Immature natural killer cell (primary cell): ENCODE measurements around the gene TEPSIN. TPM values are rescaled to one million over a fixed set of nuclear protein-coding genes. Genes with fewer than 3 reads are reported as not detected.

ENCODE experiments used
- DNase-seq, 3 donors: peaks; one replicate each; pipeline ENCODE4 v3.0.0; 2022; ENCODE audit warnings: mixed read lengths in 1 of 3
- H3K27ac Mint-ChIP-seq, 6 donors: one replicate each; pipeline ENCODE4 v1.8.0; 2020; ENCODE audit warnings: mixed read lengths in 6 of 6, mild to moderate bottlenecking in 5 of 6, inconsistent platforms in 4 of 6, moderate library complexity in 3 of 6
- H3K27me3 Mint-ChIP-seq, 3 donors: one replicate each; pipeline ENCODE4 v1.8.0; 2020 to 2021; ENCODE audit warnings: low read depth in 3 of 3, mild to moderate bottlenecking in 3 of 3, mixed read lengths in 3 of 3, moderate library complexity in 3 of 3, inconsistent platforms in 1 of 3
- H3K36me3 Mint-ChIP-seq, 3 donors: one replicate each; pipeline ENCODE4 v1.8.0; 2020; ENCODE audit warnings: mixed read lengths in 3 of 3, inconsistent platforms in 2 of 3, mild to moderate bottlenecking in 2 of 3
- H3K4me1 Mint-ChIP-seq, 2 donors: one replicate each; pipeline ENCODE4 v1.8.0; 2020; ENCODE audit warnings: inconsistent platforms in 2 of 2, mild to moderate bottlenecking in 2 of 2, mixed read lengths in 2 of 2, moderate library complexity in 1 of 2
- H3K4me3 Mint-ChIP-seq, 5 donors: one replicate each; pipeline ENCODE4 v1.8.0; 2020; ENCODE audit warnings: mild to moderate bottlenecking in 5 of 5, mixed read lengths in 5 of 5, inconsistent platforms in 3 of 5, moderate library complexity in 3 of 5
- H3K9me3 Mint-ChIP-seq, 6 donors: one replicate each; pipeline ENCODE4 v1.8.0; 2020; ENCODE audit warnings: mild to moderate bottlenecking in 6 of 6, mixed read lengths in 6 of 6, inconsistent platforms in 4 of 6, moderate library complexity in 3 of 6
- polyA plus RNA-seq, 3 donors: library from polyadenylated mRNA; unstranded; fragments of 300-500 nt; fragmentation: Illumina TruSeq; gene quantifications; one replicate each; pipeline ENCODE4 v1.2.3, GENCODE V29; 2021

The TEPSIN gene
- polyA plus RNA-seq, 3 donors from 2014 or later = 1.6 to 7.3 (median 5.0) TPM

- no peak for DNase-seq
- Mint-ChIP-seq H3K27ac (no peak overlapping the region), H3K4me3 (no peak overlapping the region), H3K36me3 (peaks cover 4 to 10% (median 9%) of the 10 kb centered on the region in 3 donors), H3K4me1 (peaks cover 0 to 1% of the 10 kb centered on the region in 2 donors), H3K27me3 (peaks cover 0 to 3% (median 0%) of the 10 kb centered on the region in 3 donors), H3K9me3 (peaks cover 0 to 2% (median 0%) of the 10 kb centered on the region in 6 donors)
Measured at GRCh38 chr17:81261582-81262336, 22.9 kb upstream of the TEPSIN start.

- no peak for DNase-seq
- peaks cover 0 to 1% of the 10 kb centered on the region in 2 donors for H3K4me1 Mint-ChIP-seq
- H3K4me3 Mint-ChIP-seq = no peak overlapping the region
- peaks cover 3 to 9% (median 8%) of the 10 kb centered on the region in 3 donors for H3K36me3 Mint-ChIP-seq
- no peak overlapping the region for H3K27ac Mint-ChIP-seq
- H3K27me3 Mint-ChIP-seq = peaks cover 0 to 3% (median 0%) of the 10 kb centered on the region in 3 donors
- peaks cover 0 to 2% (median 0%) of the 10 kb centered on the region in 6 donors for H3K9me3 Mint-ChIP-seq
Measured at GRCh38 chr17:81261096-81261495, 22.2 kb upstream of the TEPSIN start.

- no peak for DNase-seq
Measured at GRCh38 chr17:81260641-81261040, 21.8 kb upstream of the TEPSIN start.

GRCh38 chr17:81260171-81260570 is 21.3 kb upstream of the TEPSIN start:
- peaks cover 0 to 2% (median 0%) of the 10 kb centered on the region in 6 donors for H3K9me3 Mint-ChIP-seq
- no peak overlapping the region for H3K27ac Mint-ChIP-seq
- peaks cover 0 to 1% (median 0%) of the 10 kb centered on the region in 3 donors for H3K27me3 Mint-ChIP-seq
- peaks cover 0 to 3% (median 0%) of the 10 kb centered on the region in 3 donors for H3K36me3 Mint-ChIP-seq
- H3K4me3 Mint-ChIP-seq = no peak overlapping the region
- no peak for DNase-seq
- no peaks in the 10 kb centered on the region for H3K4me1 Mint-ChIP-seq

More at GRCh38 chr17:81260641-81261040, 21.8 kb upstream of the TEPSIN start:
- Mint-ChIP-seq H3K27ac (no peak overlapping the region), H3K9me3 (peaks cover 0 to 2% (median 0%) of the 10 kb centered on the region in 6 donors), H3K36me3 (peaks cover 3 to 6% (median 4%) of the 10 kb centered on the region in 3 donors), H3K27me3 (peaks cover 0 to 1% (median 0%) of the 10 kb centered on the region in 3 donors), H3K4me3 (no peak overlapping the region), H3K4me1 (peaks cover 0 to 1% of the 10 kb centered on the region in 2 donors)

GRCh38 chr17:81259058-81259605 is 20.3 kb upstream of the TEPSIN start:
- Mint-ChIP-seq H3K36me3 (peaks cover 0 to 3% (median 0%) of the 10 kb centered on the region in 3 donors), H3K27me3 (peaks cover 0 to 1% (median 1%) of the 10 kb centered on the region in 3 donors), H3K4me1 (no peaks in the 10 kb centered on the region), H3K4me3 (no peak overlapping the region), H3K9me3 (peaks cover 0 to 2% (median 0%) of the 10 kb centered on the region in 6 donors), H3K27ac (no peak overlapping the region)
- DNase-seq = no peak

GRCh38 chr17:81258292-81258691 is 19.4 kb upstream of the TEPSIN start:
- DNase-seq = no peak
- H3K36me3 Mint-ChIP-seq = peaks cover 1 to 4% (median 1%) of the 10 kb centered on the region in 3 donors
- H3K4me1 Mint-ChIP-seq = peaks cover 7% of the 10 kb centered on the region in 2 donors
- no peak overlapping the region for H3K27ac Mint-ChIP-seq
- peaks cover 4 to 8% (median 6%) of the 10 kb centered on the region in 3 donors for H3K27me3 Mint-ChIP-seq
- H3K9me3 Mint-ChIP-seq = peaks cover 0 to 2% (median 0%) of the 10 kb centered on the region in 6 donors
- no peak overlapping the region for H3K4me3 Mint-ChIP-seq

- H3K27me3 Mint-ChIP-seq = peaks cover 5 to 10% (median 7%) of the 10 kb centered on the region in 3 donors
- H3K4me3 Mint-ChIP-seq = no peak overlapping the region
- H3K9me3 Mint-ChIP-seq = peaks cover 0 to 2% (median 0%) of the 10 kb centered on the region in 6 donors
- no peak overlapping the region for H3K27ac Mint-ChIP-seq
- DNase-seq = no peak
- H3K4me1 Mint-ChIP-seq = peaks cover 11 to 13% of the 10 kb centered on the region in 2 donors
- H3K36me3 Mint-ChIP-seq = peaks cover 4% of the 10 kb centered on the region in 3 donors
Measured at GRCh38 chr17:81257533-81257932, 18.7 kb upstream of the TEPSIN start.

GRCh38 chr17:81256616-81257015 is 17.8 kb upstream of the TEPSIN start:
- H3K9me3 Mint-ChIP-seq = peaks cover 0 to 2% (median 0%) of the 10 kb centered on the region in 6 donors
- H3K27me3 Mint-ChIP-seq = peaks cover 5 to 10% (median 7%) of the 10 kb centered on the region in 3 donors
- no peak for DNase-seq
- no peak overlapping the region for H3K27ac Mint-ChIP-seq
- peaks cover 11 to 17% of the 10 kb centered on the region in 2 donors for H3K4me1 Mint-ChIP-seq
- H3K36me3 Mint-ChIP-seq = peaks cover 3 to 4% (median 4%) of the 10 kb centered on the region in 3 donors
- no peak overlapping the region for H3K4me3 Mint-ChIP-seq

GRCh38 chr17:81254955-81255717 is 16.3 kb upstream of the TEPSIN start:
- no peak overlapping the region for H3K4me3 Mint-ChIP-seq
- H3K4me1 Mint-ChIP-seq = peaks cover 11 to 22% of the 10 kb centered on the region in 2 donors
- peaks cover 5 to 10% (median 7%) of the 10 kb centered on the region in 3 donors for H3K27me3 Mint-ChIP-seq
- H3K36me3 Mint-ChIP-seq = peaks cover 3 to 4% (median 4%) of the 10 kb centered on the region in 3 donors
- no peak for DNase-seq
- peak overlapping the region in 1 of 6 donors; percentile 67 for H3K27ac Mint-ChIP-seq
- peaks cover 0 to 2% (median 0%) of the 10 kb centered on the region in 6 donors for H3K9me3 Mint-ChIP-seq

GRCh38 chr17:81253358-81254131 is 14.7 kb upstream of the TEPSIN start:
- DNase-seq = peak; percentile 55 to 68 (median 60)
- Mint-ChIP-seq H3K27me3 (peaks cover 5 to 10% (median 7%) of the 10 kb centered on the region in 3 donors), H3K36me3 (peaks cover 4 to 6% (median 4%) of the 10 kb centered on the region in 3 donors), H3K27ac (peak overlapping the region; percentile 45 to 88 (median 82)), H3K4me1 (peaks cover 11 to 22% of the 10 kb centered on the region in 2 donors), H3K9me3 (peaks cover 0 to 2% (median 0%) of the 10 kb centered on the region in 6 donors), H3K4me3 (peak overlapping the region in 2 of 5 donors; percentile 28 to 42)

GRCh38 chr17:81252987-81253329 is 14.1 kb upstream of the TEPSIN start:
- peaks cover 5 to 10% (median 7%) of the 10 kb centered on the region in 3 donors for H3K27me3 Mint-ChIP-seq
- H3K27ac Mint-ChIP-seq = peak overlapping the region in 5 of 6 donors; percentile 78 to 88 (median 84)
- peaks cover 11 to 22% of the 10 kb centered on the region in 2 donors for H3K4me1 Mint-ChIP-seq
- DNase-seq = no peak
- peaks cover 0 to 2% (median 0%) of the 10 kb centered on the region in 6 donors for H3K9me3 Mint-ChIP-seq
- H3K4me3 Mint-ChIP-seq = peak overlapping the region in 2 of 5 donors; percentile 28 to 42
- H3K36me3 Mint-ChIP-seq = peaks cover 4 to 6% (median 4%) of the 10 kb centered on the region in 3 donors

GRCh38 chr17:81252326-81252986 is 13.6 kb upstream of the TEPSIN start:
- Mint-ChIP-seq H3K27me3 (peaks cover 5 to 10% (median 7%) of the 10 kb centered on the region in 3 donors), H3K4me3 (no peak overlapping the region), H3K9me3 (peaks cover 0 to 2% (median 0%) of the 10 kb centered on the region in 6 donors), H3K4me1 (peaks cover 11 to 22% of the 10 kb centered on the region in 2 donors), H3K27ac (peak overlapping the region in 3 of 6 donors; percentile 51 to 84 (median 60)), H3K36me3 (peaks cover 4 to 6% (median 4%) of the 10 kb centered on the region in 3 donors)
- DNase-seq = no peak
